GM10847 (cell line): ENCODE measurements around the gene IFITM5.

Experiments used
- POLR2A ChIP-seq: IDR thresholded peaks from 2 replicates; pipeline ENCODE4 v1.6.1; 2011; ENCODE audit not compliant: insufficient read length; ENCODE audit errors: extremely low read depth

IFITM5 gene

DNA sequence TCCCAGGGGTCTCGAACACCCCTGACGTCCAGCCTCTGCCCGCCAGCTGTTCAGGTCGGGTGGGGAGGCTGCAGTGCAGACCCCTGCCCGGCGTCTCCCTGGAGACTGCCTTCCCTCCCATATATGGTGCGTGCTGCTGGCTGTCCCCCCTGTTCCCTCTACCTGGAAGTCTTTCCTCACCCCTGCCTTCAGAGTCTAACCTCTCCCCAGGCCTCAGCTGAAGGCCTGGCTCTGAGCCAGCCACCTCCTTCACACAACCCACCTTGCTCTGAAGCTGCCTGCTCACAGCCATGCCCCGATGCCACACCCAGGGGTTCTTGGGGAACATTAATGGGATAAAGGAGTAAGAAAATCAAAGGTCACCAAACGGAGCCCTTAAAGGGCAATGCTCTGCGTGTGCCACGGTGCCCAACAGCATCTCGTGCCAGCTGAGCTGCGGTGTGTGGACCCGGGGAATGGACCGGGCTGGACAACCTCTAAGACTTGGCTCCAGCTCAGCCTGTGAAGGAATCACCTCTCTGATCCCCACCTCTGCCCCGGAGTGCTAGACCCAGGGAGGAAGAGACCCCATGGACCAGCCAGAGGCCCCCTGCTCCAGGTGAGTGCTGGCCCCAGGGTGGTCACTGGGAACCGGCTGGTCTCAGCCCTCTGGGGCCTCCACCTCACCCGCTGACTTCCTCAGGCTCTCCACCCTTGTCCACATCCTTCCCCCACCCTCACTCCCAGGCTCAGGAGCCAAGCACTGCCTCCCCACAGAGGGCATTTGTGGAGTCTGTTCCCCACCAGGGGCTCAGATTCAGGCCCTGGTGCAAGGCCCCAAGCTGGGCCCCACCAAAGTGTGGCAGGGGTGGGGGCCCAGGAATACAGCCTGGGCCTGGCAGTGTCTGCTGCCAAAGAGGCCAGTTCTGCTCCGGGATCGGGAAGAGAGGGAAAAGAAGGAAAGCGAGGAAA is 21.1 kb downstream of the IFITM5 start, which contains the start of gene NLRP6:
TSS of gene NLRP6 (plus strand) at position 407 of the 951 bp plus-strand sequence. CDS start at position 570, 163 bp downstream.
- no peak for TF ChIP-seq POLR2A

DNA sequence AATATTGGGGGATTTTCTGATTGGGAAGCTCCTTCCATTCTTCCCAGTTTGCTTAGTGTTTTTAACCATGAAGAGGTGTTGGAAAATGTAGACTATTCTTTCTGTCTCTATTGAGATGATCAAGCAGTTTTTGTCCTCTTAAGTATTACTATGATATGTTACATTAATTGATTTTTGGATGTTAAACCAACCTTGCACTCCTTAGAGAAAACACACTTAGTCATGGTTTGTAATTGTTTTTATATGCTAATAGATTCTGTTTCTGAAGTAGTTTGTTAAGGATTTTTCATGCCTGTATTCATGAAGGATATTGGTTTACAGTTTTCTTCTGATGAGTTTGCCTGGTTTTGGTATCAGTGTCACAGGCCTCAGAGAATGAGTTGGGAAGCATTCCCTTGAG is 23.1 kb downstream of the IFITM5 start:
- TF ChIP-seq POLR2A, result no peak

DNA sequence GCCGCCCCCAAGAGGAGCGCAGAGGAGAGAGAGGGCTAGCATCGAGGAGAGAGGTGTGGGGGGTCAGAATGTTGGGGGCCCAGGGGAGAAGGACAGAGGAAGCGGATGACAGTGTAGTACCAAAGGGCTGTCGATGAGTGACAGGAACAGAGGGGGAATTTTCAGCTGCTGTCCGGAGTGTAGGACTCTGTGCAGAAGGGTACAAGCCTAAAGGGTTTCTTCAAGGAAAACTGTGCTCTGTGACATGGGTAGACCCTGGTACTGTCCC is 26.5 kb downstream of the IFITM5 start:
- TF ChIP-seq POLR2A, result no peak

DNA sequence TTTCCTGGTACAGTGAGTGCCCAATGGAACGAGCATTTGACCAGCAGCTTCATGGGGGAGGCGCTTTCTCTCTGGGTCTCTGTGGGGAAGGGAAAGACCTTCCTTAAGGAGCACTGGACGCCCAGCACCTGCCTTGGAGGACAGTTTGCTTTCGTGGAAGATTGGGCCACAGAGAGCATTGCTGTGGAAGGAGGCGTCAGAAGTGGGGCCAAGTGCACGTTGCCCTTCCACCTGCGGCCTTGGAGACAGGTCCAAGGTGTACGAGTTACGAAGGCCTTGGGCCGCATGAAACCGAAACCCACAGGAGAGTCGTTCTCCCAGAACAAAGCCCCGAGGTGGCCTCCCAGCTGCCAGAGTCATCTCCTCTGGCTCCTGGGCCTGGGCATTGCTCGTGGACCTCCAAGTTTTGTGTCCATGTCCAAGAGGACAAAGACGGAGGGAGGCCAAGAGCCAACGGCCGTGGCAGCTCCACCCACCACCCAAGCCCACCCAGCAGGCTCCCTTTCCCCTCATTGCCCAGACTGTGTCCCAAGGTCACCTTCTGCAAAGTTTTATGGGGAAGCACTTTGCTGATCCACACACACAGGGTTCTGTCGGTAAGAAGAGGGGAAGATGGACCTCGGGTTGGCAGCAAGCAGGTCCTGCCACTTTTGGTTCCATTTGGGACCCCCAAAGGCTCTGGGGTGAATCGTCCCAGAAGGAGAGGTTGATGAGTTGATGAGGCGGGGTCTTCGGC is 27.0 kb downstream of the IFITM5 start:
- TF ChIP-seq POLR2A, result no peak

DNA sequence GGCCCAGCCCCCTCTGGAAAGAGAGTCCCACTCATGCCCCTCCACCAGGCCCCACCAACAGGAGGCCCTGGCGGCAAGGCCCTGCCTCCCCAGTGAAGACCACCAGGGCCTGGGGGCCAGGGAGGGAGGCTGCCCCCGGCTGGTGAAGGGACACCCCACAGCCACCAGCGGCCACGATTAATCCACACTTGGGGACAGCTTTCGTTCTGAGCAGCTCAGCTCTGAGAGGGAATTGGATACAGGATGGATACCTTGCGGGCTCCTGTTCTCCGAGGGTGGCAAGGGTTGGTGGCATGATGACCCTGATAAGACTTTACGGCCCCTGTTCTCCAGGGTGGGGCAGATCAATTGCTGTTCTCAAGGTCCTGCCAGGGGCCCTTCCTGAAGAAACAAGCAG is 28.0 kb downstream of the IFITM5 start:
- TF ChIP-seq POLR2A, result no peak

DNA sequence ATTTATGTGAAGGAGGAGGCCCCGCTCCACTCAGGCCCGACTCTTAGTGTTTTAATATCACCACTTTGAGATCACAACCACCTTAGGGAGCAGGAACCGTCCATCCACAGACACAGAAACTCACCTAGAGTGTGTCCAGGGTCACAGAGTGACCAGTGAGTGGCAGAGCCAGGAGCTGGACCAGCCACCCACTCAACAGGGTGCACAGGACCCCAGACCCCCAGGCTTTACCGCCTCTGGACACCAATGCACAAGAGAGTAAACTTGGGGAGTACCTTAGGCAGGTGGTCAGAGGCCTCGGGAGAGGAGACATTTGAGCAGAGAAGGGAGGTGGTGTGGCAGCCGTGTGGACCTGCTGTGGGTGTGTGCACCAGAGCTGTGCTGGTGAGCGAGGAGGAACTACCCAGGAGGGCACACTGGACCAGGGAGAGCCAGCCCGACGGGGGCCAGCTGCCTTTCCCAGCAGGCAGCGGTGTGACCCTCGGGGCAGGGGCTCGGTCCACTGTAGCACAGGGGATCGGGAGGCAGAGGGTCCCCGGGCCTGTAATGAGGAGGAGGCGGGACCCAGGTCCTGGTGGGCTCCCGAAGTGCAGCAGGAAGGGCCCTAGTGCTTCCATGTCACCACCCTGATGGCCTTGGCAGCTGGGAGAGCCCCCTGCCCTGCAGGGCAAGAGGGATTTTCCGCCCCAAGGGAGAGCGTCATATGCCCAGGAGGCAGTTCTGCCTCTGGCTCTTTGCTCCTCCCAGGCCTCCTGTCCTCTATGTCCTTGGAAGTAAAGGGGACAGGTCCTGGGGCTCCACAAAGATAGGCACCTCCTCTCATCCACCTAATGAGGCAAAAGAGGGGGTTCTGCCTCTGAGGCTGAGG is 28.6 kb downstream of the IFITM5 start:
- TF ChIP-seq POLR2A, result no peak

DNA sequence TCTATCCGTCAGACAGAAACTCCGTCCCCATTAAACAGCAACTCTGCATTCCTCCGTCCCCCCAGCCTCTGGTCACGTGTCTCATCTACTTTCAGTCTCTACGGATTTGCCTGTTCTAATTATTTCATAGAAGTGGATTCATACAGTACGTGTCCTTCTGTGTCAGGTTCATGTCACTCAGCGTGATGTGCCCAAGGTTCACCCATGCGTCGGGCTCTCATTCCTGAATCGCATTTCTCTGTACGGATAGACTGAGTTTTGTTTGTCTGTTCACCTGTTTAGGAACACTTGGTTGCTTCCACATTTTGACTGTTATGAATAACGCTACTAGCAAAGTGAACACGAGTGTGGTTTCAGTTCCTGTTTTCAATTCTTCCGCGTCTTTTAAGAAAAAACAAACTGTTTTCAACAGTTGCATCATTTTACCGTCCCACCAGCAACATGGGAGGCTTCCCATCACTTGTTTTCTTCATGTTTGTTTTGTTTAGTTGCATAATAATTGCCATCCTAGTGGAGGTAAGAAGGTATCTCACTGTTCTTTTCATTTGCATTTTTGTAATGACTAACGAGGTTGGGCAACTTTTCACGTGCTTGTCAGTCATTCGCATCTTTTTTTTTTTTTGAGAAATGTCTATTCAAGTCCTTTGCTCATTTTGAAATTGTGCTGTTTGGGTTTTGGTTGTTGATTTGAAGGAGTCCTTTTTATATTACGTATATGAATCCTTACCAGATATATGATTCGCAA is 30.0 kb downstream of the IFITM5 start:
- no peak for TF ChIP-seq POLR2A

DNA sequence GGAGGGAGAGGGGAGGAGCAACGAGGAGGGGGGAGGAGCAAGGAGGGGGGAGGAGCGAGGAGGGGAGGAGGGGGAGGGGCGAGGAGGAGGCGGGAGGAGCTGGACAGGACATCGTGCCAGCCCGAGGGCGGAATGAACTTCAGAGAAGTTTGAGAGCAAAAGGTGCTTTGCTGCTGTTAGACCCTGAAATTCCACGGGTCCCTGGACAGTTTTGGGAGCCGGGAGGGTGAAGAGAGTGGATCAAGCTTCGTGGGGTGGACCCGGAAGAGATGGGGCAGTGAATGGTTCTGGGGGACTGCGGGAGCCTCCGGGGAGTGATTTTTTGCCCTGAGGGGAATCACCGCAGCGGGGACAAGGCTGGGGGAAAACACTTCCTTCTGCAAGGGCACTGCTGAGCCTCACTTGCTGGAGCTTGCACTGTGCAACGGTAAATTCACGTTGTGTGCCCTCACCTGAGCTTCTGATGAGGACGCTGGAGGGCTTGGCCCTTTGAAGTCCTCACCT is 31.8 kb downstream of the IFITM5 start:
- no peak for TF ChIP-seq POLR2A

DNA sequence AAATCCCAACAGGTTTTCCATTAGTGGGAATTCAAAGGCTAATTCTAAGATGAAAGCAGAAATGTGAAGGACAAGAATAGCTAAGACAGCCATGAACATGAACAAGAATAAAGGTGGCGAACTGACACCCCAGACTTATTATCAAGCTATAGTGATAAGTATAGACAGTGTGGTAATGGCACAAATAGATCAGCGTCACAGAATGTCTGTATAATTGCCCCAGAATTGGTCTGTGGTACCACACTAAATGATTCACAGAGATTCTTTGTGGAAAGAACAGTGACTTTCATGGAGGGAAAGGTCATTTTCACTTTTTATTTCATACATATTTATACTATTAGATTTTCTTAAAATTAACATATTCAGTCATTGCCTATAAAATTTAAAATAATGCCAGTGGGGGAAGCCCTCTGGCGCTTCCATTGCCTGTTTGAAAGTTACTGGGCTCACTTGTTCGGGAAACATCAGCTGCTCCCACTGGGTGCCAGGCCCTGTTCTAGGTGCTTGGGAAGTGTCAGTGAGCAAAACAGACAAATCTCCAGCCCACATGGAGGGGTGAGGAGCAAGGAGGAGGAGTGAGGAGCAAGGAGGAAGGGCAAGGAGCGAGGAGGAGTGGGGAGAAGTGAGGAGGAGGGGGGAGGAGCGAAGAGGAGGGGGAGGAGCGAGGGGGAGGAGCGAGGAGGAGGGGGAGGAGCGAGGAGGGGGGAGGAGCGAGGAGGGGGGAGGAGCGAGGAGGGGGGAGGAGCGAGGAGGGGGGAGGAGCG is 32.5 kb downstream of the IFITM5 start:
- TF ChIP-seq POLR2A, result no peak

DNA sequence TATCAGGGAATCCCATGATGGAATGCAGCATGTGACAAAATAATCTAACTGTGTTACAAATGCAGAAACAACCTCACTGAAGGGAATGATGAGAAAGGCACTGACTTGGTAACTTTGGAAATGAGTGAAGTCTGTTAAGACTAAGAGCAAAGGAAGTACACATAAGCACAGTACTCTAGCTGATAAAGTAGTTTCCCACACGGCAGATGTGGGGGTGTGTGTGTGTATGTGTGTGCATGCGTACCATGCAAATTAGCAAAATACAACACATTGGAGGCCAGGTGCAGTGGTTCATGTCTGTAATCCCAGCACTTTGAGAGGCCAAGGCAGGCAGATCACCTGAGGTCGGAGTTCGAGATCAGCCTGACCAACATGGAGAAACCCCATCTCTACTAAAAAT is 37.7 kb downstream of the IFITM5 start:
- no peak for TF ChIP-seq POLR2A

DNA sequence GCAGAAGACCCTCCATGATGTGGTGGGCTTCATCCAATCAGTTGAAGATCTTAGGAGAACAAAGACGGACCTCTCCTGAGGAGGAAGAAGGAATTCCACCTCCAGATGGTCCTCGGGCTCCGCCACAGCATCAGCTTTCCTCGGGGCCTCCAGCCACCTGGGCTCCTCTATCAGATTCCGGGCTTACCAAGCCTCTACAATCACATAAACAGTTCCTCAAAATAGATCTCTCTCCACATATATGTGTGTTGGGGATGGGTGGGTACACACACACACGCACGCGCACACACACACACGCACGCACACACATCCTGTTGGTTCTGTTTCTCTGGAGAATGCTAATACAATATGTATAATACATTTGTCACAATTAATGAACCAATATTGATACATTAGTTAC is 39.9 kb downstream of the IFITM5 start:
- no peak for TF ChIP-seq POLR2A

DNA sequence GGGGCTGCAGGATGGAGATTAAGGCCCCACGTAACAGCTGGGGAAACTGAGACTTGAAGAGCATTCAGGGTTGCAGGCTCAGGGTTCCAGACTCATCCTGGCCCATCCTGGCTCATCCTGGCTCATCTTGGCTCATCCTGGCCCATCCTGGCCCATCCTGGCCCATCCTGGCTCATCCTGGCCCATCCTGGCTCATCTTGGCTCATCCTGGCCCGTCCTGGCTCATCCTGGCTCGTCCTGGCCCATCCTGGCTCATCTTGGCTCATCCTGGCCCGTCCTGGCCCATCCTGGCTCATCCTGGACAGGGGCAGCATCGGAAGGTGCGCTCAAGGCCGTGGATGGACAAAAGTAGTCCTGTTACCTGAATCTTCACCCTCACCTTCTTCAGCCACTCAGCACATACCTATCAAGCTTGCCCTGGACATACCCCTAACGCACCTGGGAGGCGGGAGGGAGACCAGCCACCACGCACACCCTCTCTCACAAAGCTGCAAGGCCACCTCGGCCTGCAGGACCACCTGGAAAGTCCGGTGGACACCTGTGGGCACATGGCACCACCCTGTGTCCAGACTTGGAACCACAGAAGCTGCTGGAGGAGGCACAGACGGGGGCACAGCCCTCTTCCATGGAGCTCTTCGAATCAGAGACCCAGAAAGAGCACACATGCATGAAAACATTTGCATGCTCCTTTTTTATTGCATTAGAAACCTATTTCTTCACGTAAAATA is 41.4 kb downstream of the IFITM5 start:
- no peak for TF ChIP-seq POLR2A
